Calu3 (cell line): ENCODE results near the gene SCG2. TPM values are rescaled to one million over a fixed set of nuclear protein-coding genes. Genes with fewer than 3 reads are reported as not detected.

ENCODE experiments used
- BruUV-seq: library from RNA; stranded (reverse); fragments of 400-500 nt; replicated peaks from 2 replicates; lab custom pipeline; 2021; lab: Mats Ljungman, UMichigan
- CTCF ChIA-PET: fragments of 300-600 bp; sonication (Branson Sonifier 250); formaldehyde crosslinking; loops from one replicate; lab custom pipeline; 2022; ENCODE audit warnings: antibody characterized with exemption; lab: Charles Lee
- DNase-seq: peaks from one replicate; pipeline ENCODE4 v3.0.0; 2022
- H3K27ac Mint-ChIP-seq: one replicate; pipeline ENCODE4 v1.8.0; 2022; ENCODE audit warnings: mixed read lengths; ENCODE audit not compliant: unreplicated experiment
- H3K27me3 Mint-ChIP-seq: one replicate; pipeline ENCODE4 v1.8.0; 2022; ENCODE audit warnings: mixed read lengths; ENCODE audit not compliant: unreplicated experiment
- H3K36me3 Mint-ChIP-seq: one replicate; pipeline ENCODE4 v1.8.0; 2022; ENCODE audit warnings: mild to moderate bottlenecking, moderate library complexity, mixed read lengths; ENCODE audit not compliant: insufficient read depth, unreplicated experiment
- H3K4me1 Mint-ChIP-seq: one replicate; pipeline ENCODE4 v1.8.0; 2022; ENCODE audit warnings: mild to moderate bottlenecking, low read depth, mixed read lengths; ENCODE audit not compliant: unreplicated experiment
- H3K4me3 Mint-ChIP-seq: one replicate; pipeline ENCODE4 v1.8.0; 2022; ENCODE audit warnings: mild to moderate bottlenecking, low read depth, moderate library complexity, mixed read lengths; ENCODE audit not compliant: unreplicated experiment
- H3K9me3 Mint-ChIP-seq: one replicate; pipeline ENCODE4 v1.8.0; 2022; ENCODE audit warnings: low read depth, mixed read lengths; ENCODE audit not compliant: unreplicated experiment
- CTCF ChIP-seq: fragments of 200-600 bp; IDR thresholded peaks from one replicate; pipeline ENCODE4 v1.8.0; 2022; ENCODE audit warnings: antibody characterized with exemption; ENCODE audit not compliant: unreplicated experiment
- intact Hi-C: fragments of 100-400 bp; cut with micrococcal nuclease; formaldehyde crosslinking; loops from one replicate; pipeline ENCODE4 v1.10.0; 2022; ENCODE audit not compliant: unreplicated experiment
- total RNA-seq: library from RNA; stranded (reverse); gene quantifications from 2 replicates; pipeline ENCODE4 v1.2.3, GENCODE V29; 2022

The SCG2 gene
- total RNA-seq, 1 experiment from 2014 or later, result 0.52 TPM

- Mint-ChIP-seq H3K4me3 (no peak overlapping the region), H3K4me1 (peaks cover 48% of the 10 kb centered on the region), H3K9me3 (peaks cover 1% of the 10 kb centered on the region), H3K27me3 (no peaks in the 10 kb centered on the region), H3K36me3 (no peaks in the 10 kb centered on the region), H3K27ac (no peak overlapping the region)
- BruUV-seq, result no TSS peak
- CTCF ChIA-PET, result interaction anchor here (0.8 kb wide), 1 partner anchor 236 kb away, joined by 3 read pairs; no protein-coding TSS in a partner anchor
- no peak for TF ChIP-seq CTCF
- intact Hi-C loops, result no loop called here
- no peak for DNase-seq
Observed at GRCh38 chr2:223560749-223561435, 41.3 kb downstream of the SCG2 start.

GRCh38 chr2:223558970-223559369 is 43.2 kb downstream of the SCG2 start:
- no peak overlapping the region for H3K27ac Mint-ChIP-seq
- BruUV-seq, result no TSS peak
- DNase-seq, result no peak
- no peaks in the 10 kb centered on the region for H3K27me3 Mint-ChIP-seq
- peaks cover 60% of the 10 kb centered on the region for H3K4me1 Mint-ChIP-seq
- no peaks in the 10 kb centered on the region for H3K9me3 Mint-ChIP-seq
- no peak overlapping the region for H3K4me3 Mint-ChIP-seq
- TF ChIP-seq CTCF, result no peak
- intact Hi-C loops, result no loop called here
- no peaks in the 10 kb centered on the region for H3K36me3 Mint-ChIP-seq
- CTCF ChIA-PET, result no interaction called here

- peaks cover 37% of the 10 kb centered on the region for H3K4me1 Mint-ChIP-seq
- no peak overlapping the region for H3K4me3 Mint-ChIP-seq
- H3K9me3 Mint-ChIP-seq, result peaks cover 2% of the 10 kb centered on the region
- TF ChIP-seq CTCF, result no peak
- H3K27ac Mint-ChIP-seq, result no peak overlapping the region
- no peaks in the 10 kb centered on the region for H3K36me3 Mint-ChIP-seq
- DNase-seq, result no peak
- H3K27me3 Mint-ChIP-seq, result no peaks in the 10 kb centered on the region
- intact Hi-C loops, result no loop called here
- CTCF ChIA-PET, result no interaction called here
- BruUV-seq, result no TSS peak
Observed at GRCh38 chr2:223554923-223555322, 47.2 kb downstream of the SCG2 start.

- intact Hi-C loops, result no loop called here
- Mint-ChIP-seq H3K9me3 (peaks cover 2% of the 10 kb centered on the region), H3K4me3 (no peak overlapping the region), H3K27me3 (no peaks in the 10 kb centered on the region), H3K36me3 (peaks cover 6% of the 10 kb centered on the region), H3K27ac (peak overlapping the region; percentile 65), H3K4me1 (peaks cover 51% of the 10 kb centered on the region)
- peak; percentile 82 for DNase-seq
- no peak for TF ChIP-seq CTCF
- no TSS peak for BruUV-seq
- CTCF ChIA-PET, result no interaction called here
Observed at GRCh38 chr2:223549215-223549614, 52.9 kb downstream of the SCG2 start.
